Measurements from ENCODE around the gene SMIM23. TPM values are rescaled to one million over a fixed set of nuclear protein-coding genes. Genes with fewer than 3 reads are reported as not detected.

The SMIM23 gene
- total and polyA plus RNA-seq, 2 donors (not counting 3 experiments of a cell fraction or from before 2014, with no cell fraction given), result not detected

DNA sequence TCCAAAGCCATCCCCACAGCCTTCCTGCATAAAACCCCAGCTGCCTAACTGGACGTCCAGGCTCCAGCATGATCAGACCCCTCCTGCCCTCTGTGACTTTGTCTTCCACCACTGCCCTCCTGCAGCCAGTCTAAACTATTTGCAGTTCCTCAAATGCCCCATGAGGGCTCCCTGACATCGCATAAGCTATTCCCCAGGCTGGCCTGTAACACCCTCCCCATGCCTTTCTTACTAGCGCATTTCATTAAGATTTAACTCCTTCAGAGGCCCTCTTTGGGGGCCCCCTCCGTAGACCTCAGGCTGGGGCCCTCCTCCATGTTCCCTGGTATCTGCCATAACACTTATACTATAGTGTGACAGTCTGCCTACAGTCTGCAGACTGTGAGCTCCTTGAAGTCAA, 15.5 kb upstream of the SMIM23 start:
- Histone ChIP-seq H3K27me3 (ENCODE audit: control insufficient read depth in 2 of 2, insufficient read depth in 2 of 2, low read length in 2 of 2) (peaks cover 0 to 5% of the 10 kb centered on the region in 2 experiments), H3K9ac (replicated peaks; ENCODE audit: extremely low read depth, insufficient read depth, low read length) (no peak overlapping the region), H3K27ac (ENCODE audit: insufficient read depth, low read depth, low read length) (no peak overlapping the region), H3K79me2 (ENCODE audit: control insufficient read depth, insufficient read depth, low read length) (no peaks in the 10 kb centered on the region), H3K36me3 (ENCODE audit: control insufficient read depth in 2 of 2, extremely low read depth in 1 of 2, insufficient read depth in 2 of 2, low read length in 2 of 2) (no peaks in the 10 kb centered on the region), H3K4me1 (ENCODE audit: control insufficient read depth, extremely low read depth, insufficient read depth, low read length) (no peaks in the 10 kb centered on the region), H2AFZ (ENCODE audit: low read depth, low read length) (no peak overlapping the region), H3K4me3 (replicated peaks in 1 of 3; ENCODE audit: insufficient read depth in 1 of 3, low read depth in 1 of 3, low read length in 3 of 3) (no peak overlapping the region), H3K9me1 (replicated peaks; ENCODE audit: control insufficient read depth, extremely low read depth, insufficient read depth, low read length) (no peaks in the 10 kb centered on the region), H3K4me2 (ENCODE audit: insufficient read depth, low read length) (no peak overlapping the region), H3K9me3 (replicated peaks; ENCODE audit: control insufficient read depth, insufficient read depth, low read length) (no peaks in the 10 kb centered on the region), H4K20me1 (replicated peaks; ENCODE audit: control insufficient read depth, extremely low read depth, insufficient read depth, low read length) (no peaks in the 10 kb centered on the region)
- no peak for DNase-seq (ENCODE audit: low read depth, low spot score)
- ChIA-PET POLR2A (no interaction called here), CTCF (interaction anchor here (1.1 kb wide), 1 partner anchor 21 kb away, joined by 3 read pairs; no protein-coding TSS in a partner anchor)
- TF ChIP-seq EZH2 (IDR thresholded peaks at IDR 0.05; ENCODE audit: borderline replicate concordance, low read depth, low read length, severe bottlenecking) (no peak), POLR2A (IDR thresholded peaks at IDR 0.05; ENCODE audit: low read depth, low read length) (no peak), GATA2 (IDR thresholded peaks at IDR 0.05; ENCODE audit: insufficient read depth, insufficient read length, low read depth, low read length) (no peak), MYC (IDR thresholded peaks at IDR 0.05; ENCODE audit: low read depth, low read length) (no peak), POLR2AphosphoS5 (IDR thresholded peaks at IDR 0.05; ENCODE audit: insufficient read depth, low read depth, low read length) (no peak), JUN (IDR thresholded peaks at IDR 0.05; ENCODE audit: borderline replicate concordance, insufficient read depth, insufficient read length, low read depth) (no peak), FOS (IDR thresholded peaks at IDR 0.05; ENCODE audit: borderline replicate concordance, insufficient read depth, low read length) (no peak)
- TF ChIP-seq, protein P1, sequence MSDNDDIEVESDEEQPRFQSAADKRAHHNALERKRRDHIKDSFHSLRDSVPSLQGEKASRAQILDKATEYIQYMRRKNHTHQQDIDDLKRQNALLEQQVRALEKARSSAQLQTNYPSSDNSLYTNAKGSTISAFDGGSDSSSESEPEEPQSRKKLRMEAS (IDR thresholded peaks at IDR 0.05; ENCODE audit: insufficient read depth, insufficient read length), result no peak
- TF ChIP-seq, protein P2, sequence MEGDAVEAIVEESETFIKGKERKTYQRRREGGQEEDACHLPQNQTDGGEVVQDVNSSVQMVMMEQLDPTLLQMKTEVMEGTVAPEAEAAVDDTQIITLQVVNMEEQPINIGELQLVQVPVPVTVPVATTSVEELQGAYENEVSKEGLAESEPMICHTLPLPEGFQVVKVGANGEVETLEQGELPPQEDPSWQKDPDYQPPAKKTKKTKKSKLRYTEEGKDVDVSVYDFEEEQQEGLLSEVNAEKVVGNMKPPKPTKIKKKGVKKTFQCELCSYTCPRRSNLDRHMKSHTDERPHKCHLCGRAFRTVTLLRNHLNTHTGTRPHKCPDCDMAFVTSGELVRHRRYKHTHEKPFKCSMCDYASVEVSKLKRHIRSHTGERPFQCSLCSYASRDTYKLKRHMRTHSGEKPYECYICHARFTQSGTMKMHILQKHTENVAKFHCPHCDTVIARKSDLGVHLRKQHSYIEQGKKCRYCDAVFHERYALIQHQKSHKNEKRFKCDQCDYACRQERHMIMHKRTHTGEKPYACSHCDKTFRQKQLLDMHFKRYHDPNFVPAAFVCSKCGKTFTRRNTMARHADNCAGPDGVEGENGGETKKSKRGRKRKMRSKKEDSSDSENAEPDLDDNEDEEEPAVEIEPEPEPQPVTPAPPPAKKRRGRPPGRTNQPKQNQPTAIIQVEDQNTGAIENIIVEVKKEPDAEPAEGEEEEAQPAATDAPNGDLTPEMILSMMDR (IDR thresholded peaks at IDR 0.05; ENCODE audit: extremely low read depth in 1 of 2, insufficient read depth in 1 of 2, low read depth in 1 of 2, low read length in 2 of 2), result no peak
- no TSS peak for BruUV-seq (replicated peaks)
- dilution Hi-C loops (cut with MboI; ENCODE audit: extremely low pct_ligation_motif_present, low sequenced_read_pairs) (no loop called here), intact Hi-C loops (cut with micrococcal nuclease) (no loop called here)
- no peak for FAIRE-seq
